ENCODE data around the gene VLDLR.
"Not testable (repeated sequence)": the region's sequence is repeated elsewhere in the genome, so short reads cannot be mapped to it uniquely, and the experiment has no call there.

VLDLR gene

DNA sequence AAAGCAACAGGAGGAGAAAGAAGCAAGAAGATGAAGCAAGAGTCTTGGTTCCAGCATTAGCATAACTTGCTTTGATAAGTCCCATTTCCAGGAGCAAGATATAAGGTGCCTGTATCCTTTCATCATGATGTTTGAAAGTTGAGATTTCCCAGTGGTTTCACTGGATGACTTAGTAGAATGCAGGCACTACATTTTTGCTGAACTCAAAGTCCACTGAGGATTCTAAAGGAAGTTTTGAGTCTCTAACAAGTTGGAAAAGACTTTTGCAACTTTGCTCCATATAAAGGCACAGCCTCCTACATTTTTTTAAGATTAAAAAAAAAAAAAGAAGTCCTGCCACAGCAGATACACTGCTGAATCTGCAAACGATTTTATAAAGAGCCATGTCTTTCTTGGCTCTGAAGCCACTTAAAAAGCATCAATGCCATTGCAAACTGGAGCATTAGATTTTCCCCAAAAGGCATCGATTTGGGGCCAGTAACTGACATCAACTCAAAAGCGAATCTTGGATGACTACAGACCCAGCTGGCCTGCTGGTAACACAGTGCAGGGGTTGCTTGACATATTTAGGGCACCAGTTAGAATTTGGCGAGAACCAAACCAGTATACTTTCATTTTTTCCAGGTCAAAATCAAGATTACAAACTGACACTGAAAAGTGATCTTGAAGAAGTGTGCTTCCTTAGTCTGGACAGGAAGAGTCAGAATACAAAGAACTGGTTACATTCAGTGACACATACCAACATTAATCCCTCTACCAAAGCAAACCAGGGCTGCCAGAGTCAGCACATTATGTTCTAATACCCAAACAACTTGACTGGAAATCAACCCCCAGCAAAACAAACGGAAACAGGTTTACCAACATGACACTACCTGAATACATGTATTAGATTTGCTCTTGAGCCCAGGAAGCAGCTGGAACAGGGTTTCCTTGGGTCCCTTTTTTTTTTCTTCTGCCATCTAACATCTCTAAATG lies 56.6 kb downstream of the VLDLR start:
- H3K36me3 Mint-ChIP-seq (ENCODE audit: insufficient read depth) = no peaks in the 10 kb centered on the region
- no peak overlapping the region for H3K4me3 Mint-ChIP-seq
- DNase-seq (ENCODE audit: low spot score in 2 of 2) (no peak), ATAC-seq (replicated peaks; ENCODE audit: extremely low read depth, poor library complexity, severe bottlenecking) (no peak)
- H3K27ac Mint-ChIP-seq (ENCODE audit: low read depth) = no peak overlapping the region
- H3K4me1 Mint-ChIP-seq = no peaks in the 10 kb centered on the region
- H3K9me3 Mint-ChIP-seq = no peaks in the 10 kb centered on the region
- no peaks in the 10 kb centered on the region for H3K27me3 Mint-ChIP-seq

DNA sequence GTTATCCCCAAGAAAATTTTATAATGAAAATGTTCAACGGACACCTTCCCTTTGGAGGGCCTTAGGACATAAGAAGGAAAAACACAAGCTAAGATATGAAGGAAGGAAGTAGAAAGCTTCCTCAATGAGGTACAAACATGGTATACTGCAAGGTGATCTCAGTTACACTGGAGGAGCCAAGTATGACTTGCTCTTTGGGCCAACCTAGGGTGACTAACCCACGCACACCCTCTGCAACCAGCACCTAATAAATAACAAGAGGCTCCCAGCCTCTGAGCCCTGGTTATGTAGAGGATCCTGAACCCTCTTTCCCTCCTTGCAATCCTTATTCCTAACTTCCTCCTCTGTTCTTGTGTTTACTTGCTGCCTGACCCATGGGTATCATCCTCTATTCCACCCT lies 57.4 kb downstream of the VLDLR start:
- DNase-seq (ENCODE audit: low spot score in 2 of 2) (no peak), ATAC-seq (replicated peaks; ENCODE audit: extremely low read depth, poor library complexity, severe bottlenecking) (no peak)
- no peaks in the 10 kb centered on the region for H3K36me3 Mint-ChIP-seq (ENCODE audit: insufficient read depth)
- H3K27me3 Mint-ChIP-seq = no peaks in the 10 kb centered on the region
- H3K9me3 Mint-ChIP-seq = no peaks in the 10 kb centered on the region
- no peak overlapping the region for H3K4me3 Mint-ChIP-seq
- H3K4me1 Mint-ChIP-seq = no peaks in the 10 kb centered on the region
- no peak overlapping the region for H3K27ac Mint-ChIP-seq (ENCODE audit: low read depth)

DNA sequence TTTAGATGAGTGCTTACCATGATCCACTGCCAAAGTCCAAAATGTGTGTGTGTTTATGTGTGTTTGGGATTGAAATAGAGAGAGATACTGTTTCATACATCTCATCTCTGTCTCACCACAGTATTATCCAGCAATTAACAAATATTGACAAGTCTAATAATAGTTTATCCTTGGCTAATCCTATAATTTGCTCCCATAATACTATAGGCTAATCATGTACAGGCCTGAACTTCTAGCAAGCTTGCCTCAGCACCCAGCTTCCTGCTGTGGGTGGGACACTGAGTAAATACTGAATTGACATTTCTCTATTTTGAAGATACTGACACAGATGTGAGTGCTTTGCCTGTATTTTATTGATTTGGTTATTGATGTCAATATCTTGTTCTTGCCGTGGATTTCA lies 60.4 kb downstream of the VLDLR start:
- no peaks in the 10 kb centered on the region for H3K36me3 Mint-ChIP-seq (ENCODE audit: insufficient read depth)
- DNase-seq (ENCODE audit: low spot score in 2 of 2) (no peak), ATAC-seq (replicated peaks; ENCODE audit: extremely low read depth, poor library complexity, severe bottlenecking) (no peak)
- no peaks in the 10 kb centered on the region for H3K27me3 Mint-ChIP-seq
- no peak overlapping the region for H3K27ac Mint-ChIP-seq (ENCODE audit: low read depth)
- no peaks in the 10 kb centered on the region for H3K9me3 Mint-ChIP-seq
- H3K4me1 Mint-ChIP-seq = no peaks in the 10 kb centered on the region
- H3K4me3 Mint-ChIP-seq = no peak overlapping the region

DNA sequence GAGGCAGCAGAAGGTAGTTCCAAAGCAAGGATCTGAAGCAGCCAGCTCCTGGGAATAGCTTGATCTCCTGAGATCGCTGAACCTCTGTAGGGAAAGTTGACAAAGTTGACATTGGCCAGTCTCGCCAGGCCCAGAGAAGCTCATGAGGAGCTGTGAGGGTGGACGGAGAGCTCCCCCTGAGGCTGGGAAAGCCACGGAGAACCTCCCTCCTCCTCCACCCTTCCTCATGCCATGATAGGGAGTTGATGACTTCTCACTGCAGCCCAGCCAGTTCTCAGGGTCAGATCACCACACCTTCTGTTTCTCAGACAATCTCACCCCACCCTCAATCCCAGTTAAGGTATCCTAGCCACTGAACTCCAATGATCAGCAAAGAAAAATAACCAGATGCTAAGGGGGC lies 65.3 kb downstream of the VLDLR start:
- H3K4me3 Mint-ChIP-seq = no peak overlapping the region
- H3K9me3 Mint-ChIP-seq = no peaks in the 10 kb centered on the region
- ATAC-seq (replicated peaks; ENCODE audit: extremely low read depth, poor library complexity, severe bottlenecking) = no peak
- H3K27ac Mint-ChIP-seq (ENCODE audit: low read depth) = no peak overlapping the region
- no peaks in the 10 kb centered on the region for H3K27me3 Mint-ChIP-seq
- H3K36me3 Mint-ChIP-seq (ENCODE audit: insufficient read depth) = no peaks in the 10 kb centered on the region
- no peaks in the 10 kb centered on the region for H3K4me1 Mint-ChIP-seq
- no peak for DNase-seq (ENCODE audit: low spot score in 2 of 2)

DNA sequence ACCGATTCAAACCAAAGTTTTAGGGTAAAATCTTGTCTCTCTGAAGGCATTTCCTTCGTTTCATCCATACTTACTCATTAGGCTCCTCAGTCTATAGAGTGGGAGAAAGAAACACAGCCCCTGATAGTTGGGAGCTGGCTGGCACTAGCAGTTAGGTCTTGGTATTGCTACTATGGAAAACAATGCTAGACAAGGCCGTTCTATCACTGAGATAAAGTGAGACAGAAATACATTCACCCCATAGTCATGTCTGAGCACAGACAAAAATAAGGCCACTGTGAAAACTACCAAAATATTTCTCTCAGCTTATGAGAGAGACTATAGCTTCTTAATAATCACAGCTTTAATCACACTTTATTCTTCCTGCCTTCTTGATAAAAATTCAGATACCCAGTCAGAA lies 67.0 kb downstream of the VLDLR start:
- DNase-seq (ENCODE audit: low spot score in 2 of 2) (no peak), ATAC-seq (replicated peaks; ENCODE audit: extremely low read depth, poor library complexity, severe bottlenecking) (no peak)
- Mint-ChIP-seq H3K27ac (ENCODE audit: low read depth) (no peak overlapping the region), H3K27me3 (no peaks in the 10 kb centered on the region), H3K4me3 (no peak overlapping the region), H3K9me3 (no peaks in the 10 kb centered on the region), H3K4me1 (no peaks in the 10 kb centered on the region), H3K36me3 (ENCODE audit: insufficient read depth) (no peaks in the 10 kb centered on the region)

DNA sequence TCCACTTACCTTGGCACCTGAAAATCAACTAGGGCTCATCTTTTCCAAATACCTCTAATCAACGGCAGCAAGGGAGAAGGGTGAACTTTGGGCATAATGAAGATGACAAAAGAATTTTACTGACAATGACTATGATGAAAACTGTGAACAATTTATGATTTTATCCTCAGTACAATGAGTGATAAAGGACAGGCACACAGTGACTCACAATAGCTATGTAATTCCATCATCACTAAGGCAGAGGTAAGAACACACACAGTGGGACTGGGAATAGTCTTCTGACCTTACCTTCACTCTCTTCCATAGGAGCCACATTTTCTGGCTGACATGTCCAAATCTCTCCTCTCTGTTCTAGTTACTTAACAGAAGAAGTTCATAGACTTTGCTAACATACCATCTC lies 69.6 kb downstream of the VLDLR start:
- no peak for DNase-seq (ENCODE audit: low spot score in 2 of 2)
- Mint-ChIP-seq H3K36me3 (ENCODE audit: insufficient read depth) (no peaks in the 10 kb centered on the region), H3K9me3 (no peaks in the 10 kb centered on the region), H3K27ac (ENCODE audit: low read depth) (no peak overlapping the region), H3K4me1 (no peaks in the 10 kb centered on the region), H3K4me3 (no peak overlapping the region), H3K27me3 (no peaks in the 10 kb centered on the region)
- no peak for ATAC-seq (replicated peaks; ENCODE audit: extremely low read depth, poor library complexity, severe bottlenecking)

DNA sequence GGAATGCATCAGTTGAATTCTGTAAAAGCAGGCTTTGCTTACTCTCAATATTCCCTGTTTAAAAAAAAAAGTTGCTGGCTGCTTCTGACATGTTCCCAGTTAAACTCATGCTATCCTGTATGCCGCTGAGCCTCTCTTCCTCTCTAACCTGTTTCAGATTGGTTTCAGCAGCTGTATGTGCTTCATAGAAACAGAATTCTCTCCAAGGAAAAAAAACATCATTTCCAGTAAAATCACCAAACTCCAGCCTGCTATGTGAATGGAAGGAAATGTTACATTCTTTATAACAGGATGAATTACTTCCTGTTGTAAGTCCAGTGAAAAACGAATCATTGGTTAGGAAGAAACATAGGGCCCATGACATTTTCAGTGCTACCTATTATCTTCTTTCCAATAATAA lies 70.0 kb downstream of the VLDLR start:
- no peaks in the 10 kb centered on the region for H3K9me3 Mint-ChIP-seq
- no peak overlapping the region for H3K4me3 Mint-ChIP-seq
- no peaks in the 10 kb centered on the region for H3K4me1 Mint-ChIP-seq
- H3K27ac Mint-ChIP-seq (ENCODE audit: low read depth) = no peak overlapping the region
- no peaks in the 10 kb centered on the region for H3K36me3 Mint-ChIP-seq (ENCODE audit: insufficient read depth)
- ATAC-seq (replicated peaks; ENCODE audit: extremely low read depth, poor library complexity, severe bottlenecking) (no peak), DNase-seq (ENCODE audit: low spot score in 2 of 2) (no peak)
- H3K27me3 Mint-ChIP-seq = no peaks in the 10 kb centered on the region

DNA sequence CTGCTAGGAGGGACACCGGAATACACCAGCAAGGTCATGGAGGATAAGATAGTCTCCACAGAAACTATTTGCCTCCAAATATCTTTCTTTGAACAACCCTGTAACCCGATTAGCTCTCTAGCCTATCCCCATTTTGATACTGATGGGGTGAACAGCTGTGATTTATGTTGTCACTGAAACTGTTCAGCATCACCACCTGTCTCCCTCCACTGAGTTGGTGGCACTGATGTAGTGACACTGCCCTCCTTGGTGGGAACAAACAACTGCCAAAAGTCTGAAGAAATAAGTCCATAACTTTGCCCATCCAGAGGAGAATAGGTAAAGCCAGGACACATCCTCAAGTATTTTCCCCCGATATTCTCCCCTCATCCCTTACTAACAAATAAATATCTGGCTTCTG lies 71.5 kb downstream of the VLDLR start:
- H3K9me3 Mint-ChIP-seq = no peaks in the 10 kb centered on the region
- H3K27me3 Mint-ChIP-seq = no peaks in the 10 kb centered on the region
- H3K4me1 Mint-ChIP-seq = no peaks in the 10 kb centered on the region
- no peaks in the 10 kb centered on the region for H3K36me3 Mint-ChIP-seq (ENCODE audit: insufficient read depth)
- no peak for DNase-seq (ENCODE audit: low spot score in 2 of 2)
- no peak for ATAC-seq (replicated peaks; ENCODE audit: extremely low read depth, poor library complexity, severe bottlenecking)
- no peak overlapping the region for H3K4me3 Mint-ChIP-seq
- H3K27ac Mint-ChIP-seq (ENCODE audit: low read depth) = no peak overlapping the region

DNA sequence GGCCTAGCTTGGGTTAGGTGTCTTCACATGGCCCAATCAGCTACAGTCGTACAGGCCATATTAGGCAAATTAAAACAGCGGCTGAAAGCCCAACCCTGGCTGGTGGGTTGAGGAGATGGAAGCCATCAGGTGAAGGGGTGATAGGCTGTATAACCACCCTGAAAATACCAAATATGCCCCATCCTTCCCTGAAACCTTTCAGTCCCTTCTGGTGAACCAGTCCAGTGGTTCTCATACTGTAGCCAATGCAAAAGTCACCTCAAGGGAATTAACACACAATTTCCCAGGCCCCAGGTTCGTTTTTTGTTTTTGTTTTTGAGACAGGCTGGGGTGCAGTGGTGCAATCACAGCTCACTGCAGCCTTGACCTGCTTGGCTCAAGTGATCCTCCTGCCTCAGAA lies 75.9 kb downstream of the VLDLR start:
- no peak for ATAC-seq (replicated peaks; ENCODE audit: extremely low read depth, poor library complexity, severe bottlenecking)
- Mint-ChIP-seq H3K27me3 (no peaks in the 10 kb centered on the region), H3K4me3 (no peak overlapping the region), H3K4me1 (no peaks in the 10 kb centered on the region), H3K36me3 (ENCODE audit: insufficient read depth) (no peaks in the 10 kb centered on the region), H3K9me3 (no peaks in the 10 kb centered on the region), H3K27ac (ENCODE audit: low read depth) (no peak overlapping the region)
- DNase-seq (ENCODE audit: low spot score in 2 of 2) = no peak

DNA sequence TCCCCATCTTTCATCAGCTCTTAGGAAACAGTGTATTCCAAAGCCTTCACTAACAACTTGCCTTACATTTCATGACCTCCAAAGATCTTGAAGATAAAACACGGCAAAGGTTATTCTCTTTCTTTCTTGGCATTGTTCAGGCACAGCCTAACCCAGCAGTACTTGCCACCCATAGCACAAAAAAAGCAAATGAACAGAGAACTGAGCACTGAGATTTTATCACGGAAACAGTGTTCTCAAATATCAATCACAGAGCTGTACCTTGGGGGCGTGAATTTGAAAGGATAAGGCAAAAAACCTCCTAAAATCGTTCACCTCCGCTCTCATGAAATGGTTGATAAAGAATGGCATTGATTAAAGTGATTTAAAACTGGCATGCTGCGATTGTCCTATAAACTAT lies 78.8 kb downstream of the VLDLR start:
- H3K27ac Mint-ChIP-seq (ENCODE audit: low read depth) = no peak overlapping the region
- H3K4me1 Mint-ChIP-seq = no peaks in the 10 kb centered on the region
- H3K4me3 Mint-ChIP-seq = no peak overlapping the region
- ATAC-seq (replicated peaks; ENCODE audit: extremely low read depth, poor library complexity, severe bottlenecking) (no peak), DNase-seq (ENCODE audit: low spot score in 2 of 2) (no peak)
- no peaks in the 10 kb centered on the region for H3K36me3 Mint-ChIP-seq (ENCODE audit: insufficient read depth)
- no peaks in the 10 kb centered on the region for H3K9me3 Mint-ChIP-seq
- no peaks in the 10 kb centered on the region for H3K27me3 Mint-ChIP-seq

DNA sequence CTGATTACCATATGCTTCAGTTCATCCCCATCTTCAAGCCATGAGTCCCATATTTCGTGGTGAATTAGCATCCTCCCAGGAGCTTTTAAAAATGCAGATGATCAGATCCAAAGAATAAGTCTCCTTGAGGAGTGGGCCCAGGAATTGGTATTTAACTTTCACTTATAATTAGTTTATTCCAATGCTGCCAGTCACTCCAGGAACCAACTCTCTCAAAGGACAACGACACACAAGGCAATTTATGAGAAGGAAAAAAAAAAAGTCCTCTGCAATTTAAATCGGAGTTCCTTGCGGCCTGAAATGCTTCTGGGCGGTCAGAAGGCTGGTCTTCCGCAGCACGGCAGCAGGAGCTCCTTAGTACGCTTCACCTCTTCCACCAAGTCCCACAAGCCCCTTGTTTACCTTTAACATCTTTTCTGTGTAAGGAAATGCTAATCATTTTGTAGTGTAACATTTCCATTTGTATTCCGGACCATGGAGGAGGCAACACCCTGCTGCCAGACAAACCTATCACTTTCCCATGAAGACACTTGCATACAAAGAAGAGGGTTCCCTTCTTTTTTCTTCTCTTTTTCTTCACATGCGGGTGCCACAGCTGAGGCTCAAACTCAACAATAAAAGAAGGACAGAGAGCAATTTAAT lies 79.4 kb downstream of the VLDLR start:
- Mint-ChIP-seq H3K27me3 (no peaks in the 10 kb centered on the region), H3K4me3 (no peak overlapping the region)
- no peak for ATAC-seq (replicated peaks; ENCODE audit: extremely low read depth, poor library complexity, severe bottlenecking)

DNA sequence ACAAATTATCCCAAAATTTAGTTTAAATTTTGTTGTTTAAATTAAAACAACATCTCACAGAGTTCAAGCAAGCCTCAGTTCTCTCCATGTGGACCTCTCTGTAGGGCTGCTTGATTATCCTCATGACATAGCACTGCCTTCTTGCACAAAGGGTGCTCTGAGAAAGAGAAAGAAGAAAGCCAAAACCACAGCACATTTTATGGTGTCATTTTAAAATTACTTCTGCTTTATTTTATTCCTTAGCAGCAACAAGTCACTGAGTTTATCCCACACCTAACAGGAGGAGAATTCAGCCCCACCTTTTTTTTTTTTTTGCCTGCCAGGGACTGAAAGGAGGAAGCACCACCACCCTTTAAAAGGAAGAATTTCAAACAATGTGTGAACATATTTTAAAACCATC lies 82.9 kb downstream of the VLDLR start:
- H3K9me3 Mint-ChIP-seq = no peaks in the 10 kb centered on the region
- no peaks in the 10 kb centered on the region for H3K27me3 Mint-ChIP-seq
- no peak for DNase-seq (ENCODE audit: low spot score in 2 of 2)
- no peak overlapping the region for H3K27ac Mint-ChIP-seq (ENCODE audit: low read depth)
- no peak overlapping the region for H3K4me3 Mint-ChIP-seq
- no peaks in the 10 kb centered on the region for H3K4me1 Mint-ChIP-seq
- no peaks in the 10 kb centered on the region for H3K36me3 Mint-ChIP-seq (ENCODE audit: insufficient read depth)
- no peak for ATAC-seq (replicated peaks; ENCODE audit: extremely low read depth, poor library complexity, severe bottlenecking)

More for the DNA sequence above, 79.4 kb downstream of the VLDLR start:
- no peak overlapping the region for H3K27ac Mint-ChIP-seq (ENCODE audit: low read depth)
- DNase-seq (ENCODE audit: low spot score in 2 of 2) = no peak
- no peaks in the 10 kb centered on the region for H3K36me3 Mint-ChIP-seq (ENCODE audit: insufficient read depth)
- no peaks in the 10 kb centered on the region for H3K9me3 Mint-ChIP-seq
- H3K4me1 Mint-ChIP-seq = no peaks in the 10 kb centered on the region

DNA sequence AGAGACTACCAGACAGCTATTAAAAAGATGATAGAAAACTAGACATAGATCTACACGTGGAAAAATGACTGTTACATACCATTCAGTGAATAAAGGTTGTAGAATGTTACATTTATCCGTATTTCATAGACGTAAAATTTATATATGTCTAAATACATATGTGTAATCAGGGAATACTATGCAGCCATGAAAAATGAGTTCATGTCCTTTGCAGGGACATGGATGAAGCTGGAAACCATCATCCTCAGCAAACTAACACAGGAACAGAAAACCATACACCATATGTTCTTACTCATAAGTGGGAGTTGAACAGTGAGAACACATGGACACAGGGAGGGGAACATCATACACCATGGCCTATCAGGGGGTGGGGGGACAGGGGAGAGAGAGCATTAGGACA lies 85.7 kb downstream of the VLDLR start:
- not testable (repeated sequence) for H3K27ac Mint-ChIP-seq (ENCODE audit: low read depth); H3K4me1 Mint-ChIP-seq; H3K27me3 Mint-ChIP-seq; H3K36me3 Mint-ChIP-seq (ENCODE audit: insufficient read depth); DNase-seq (ENCODE audit: low spot score in 2 of 2); H3K4me3 Mint-ChIP-seq; ATAC-seq (replicated peaks; ENCODE audit: extremely low read depth, poor library complexity, severe bottlenecking); H3K9me3 Mint-ChIP-seq

Data from central memory CD8-positive, alpha-beta T cell (primary cell).